ENCODE measurements around the gene CD302.
"Not testable (repeated sequence)": the region's sequence is repeated elsewhere in the genome, so short reads cannot be mapped to it uniquely, and the experiment has no call there.

CD302 gene

DNA sequence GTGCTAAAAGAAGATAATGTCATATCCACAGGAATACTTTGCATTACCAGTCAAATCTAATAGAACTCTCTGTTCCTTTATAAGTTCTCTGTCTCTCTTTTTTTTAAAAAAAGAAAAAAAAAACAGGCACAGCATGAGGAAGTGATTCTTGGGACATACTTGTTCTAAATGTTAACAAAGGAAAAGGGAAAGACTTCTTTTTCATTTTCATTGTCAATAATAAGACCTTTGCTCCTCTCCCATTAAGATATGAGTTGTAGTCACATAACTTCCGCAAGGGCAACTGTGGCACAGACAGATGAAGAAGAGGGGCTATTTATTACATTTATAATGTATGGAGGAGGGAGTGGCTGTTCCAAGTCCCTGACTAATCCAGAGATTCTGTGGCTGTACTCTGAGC lies 4.7 kb downstream of the CD302 start:
- no peak for DNase-seq (ENCODE audit: low read depth)

DNA sequence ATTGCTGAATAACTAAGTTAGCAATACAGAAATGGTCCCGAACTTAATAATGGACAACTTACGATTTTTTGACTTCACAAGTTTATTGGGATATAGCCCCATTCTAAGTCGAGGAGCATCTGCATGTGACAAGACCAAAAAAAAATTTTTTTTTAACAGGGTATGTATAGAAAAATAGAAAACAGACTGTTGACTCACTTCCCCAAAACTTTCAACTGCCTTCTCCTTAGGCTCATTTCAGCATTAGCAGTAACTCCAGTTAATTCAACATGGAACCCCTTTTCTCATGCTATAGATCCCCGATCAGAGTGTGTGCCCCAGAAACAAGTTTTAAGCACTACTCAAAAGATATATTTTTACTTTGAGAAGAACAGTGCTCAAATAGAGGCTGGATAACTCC lies 5.4 kb downstream of the CD302 start:
- DNase-seq (ENCODE audit: low read depth): no peak

DNA sequence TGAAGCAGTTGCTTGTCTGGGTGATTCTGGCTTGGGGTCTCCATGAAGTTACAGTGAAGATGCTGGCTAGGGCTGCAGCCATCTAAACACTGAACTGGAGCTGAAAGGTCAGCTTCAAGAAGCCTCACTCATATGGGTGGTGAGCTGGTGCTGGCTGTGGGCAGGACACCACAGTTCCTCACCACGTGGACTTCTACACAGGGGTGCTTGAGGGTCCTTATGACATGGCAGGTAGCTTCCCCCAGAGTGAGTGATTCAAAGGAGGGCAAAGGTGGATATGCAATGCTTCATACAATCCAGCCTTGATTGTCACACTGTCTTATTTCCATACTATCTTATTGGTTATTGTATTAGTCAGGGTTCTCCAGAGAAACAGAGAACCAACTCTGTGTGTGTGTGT lies 6.0 kb downstream of the CD302 start:
- no peak for DNase-seq (ENCODE audit: low read depth)

- DNase-seq (ENCODE audit: low read depth): no peak
Observed at GRCh38 chr2:159790323-159790722, 7.7 kb downstream of the CD302 start.

DNA sequence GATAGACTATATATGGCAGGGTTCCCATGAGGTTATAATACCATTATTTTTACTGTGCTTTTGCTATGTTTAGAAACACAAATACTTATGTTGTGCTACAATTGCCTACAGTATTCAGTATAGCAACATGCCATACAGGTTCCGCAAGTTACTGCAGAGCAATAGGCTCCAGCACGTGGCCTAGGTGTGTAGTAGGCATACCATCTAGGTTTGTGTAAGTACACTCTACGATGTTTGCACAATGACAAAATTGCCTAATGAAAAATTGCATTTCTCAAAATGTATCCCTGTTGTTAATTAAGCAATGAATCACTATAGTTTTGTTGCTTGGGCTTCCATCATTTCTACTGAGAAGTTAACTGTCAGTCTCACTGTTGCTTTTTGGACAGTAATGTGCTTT lies 9.8 kb downstream of the CD302 start:
- DNase-seq (ENCODE audit: low read depth): no peak

- DNase-seq (ENCODE audit: low read depth): not testable (repeated sequence)
Observed at GRCh38 chr2:159787647-159788046, 10.4 kb downstream of the CD302 start.

- DNase-seq (ENCODE audit: low read depth): no peak
Observed at GRCh38 chr2:159786938-159787337, 11.1 kb downstream of the CD302 start.

DNA sequence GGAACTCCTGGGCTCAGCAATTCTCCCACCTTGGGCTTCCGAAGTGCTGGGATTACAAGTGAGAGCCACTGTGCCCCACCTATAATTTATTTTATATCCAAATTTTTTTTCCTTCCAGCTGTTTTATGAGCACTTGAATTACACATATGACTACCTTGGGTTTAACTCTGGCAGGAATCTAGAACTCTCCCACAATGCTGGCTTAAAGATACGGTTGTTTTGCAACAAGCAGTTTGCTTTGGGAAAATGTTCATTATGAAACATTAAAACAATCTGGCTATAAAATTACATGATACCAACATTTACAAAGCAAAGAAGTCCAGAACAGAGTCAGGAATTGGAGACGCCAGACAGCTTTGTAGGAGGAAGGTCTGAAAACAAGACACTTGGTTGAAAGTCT lies 12.8 kb downstream of the CD302 start:
- DNase-seq (ENCODE audit: low read depth): no peak

DNA sequence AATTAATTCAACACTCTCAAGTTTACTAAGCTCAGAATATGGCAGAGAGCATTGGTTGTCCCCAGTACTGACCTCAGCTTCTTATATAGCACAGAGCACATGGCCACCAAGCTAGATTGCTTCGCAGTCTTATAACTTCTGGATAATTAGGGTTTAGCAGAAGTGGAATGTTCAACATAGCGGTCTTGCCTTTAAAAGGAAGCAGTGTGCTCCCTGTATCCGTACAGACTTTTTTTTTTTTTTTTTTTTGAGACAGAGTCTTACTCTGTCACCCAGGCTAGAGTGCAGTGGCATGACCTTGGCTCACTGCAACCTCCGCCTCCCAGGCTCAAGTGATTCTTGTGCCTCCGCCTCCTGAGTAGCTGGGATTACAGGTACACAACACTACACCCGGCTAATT lies 13.3 kb downstream of the CD302 start:
- not testable (repeated sequence) for DNase-seq (ENCODE audit: low read depth)

GRCh38 chr2:159783556-159783955 lies 14.5 kb downstream of the CD302 start:
- DNase-seq (ENCODE audit: low read depth): no peak

DNA sequence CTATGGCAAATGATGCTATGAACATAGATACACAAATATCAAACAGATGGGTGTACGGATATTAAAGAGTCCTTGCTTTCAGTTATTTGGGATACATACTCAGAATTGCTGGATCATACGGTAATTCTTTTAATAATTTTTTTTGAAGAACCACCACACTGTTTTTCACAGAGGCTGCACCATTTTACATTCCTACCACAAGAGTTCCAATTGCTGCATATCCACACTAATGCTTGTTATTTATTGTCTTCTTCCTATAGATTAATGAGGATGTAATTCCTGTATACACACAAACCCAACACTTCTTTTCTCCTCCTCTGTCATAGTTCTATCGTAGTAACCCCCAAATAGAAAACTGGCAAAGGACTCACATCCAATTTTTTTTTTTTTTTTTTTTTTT lies 21.7 kb downstream of the CD302 start:
- no peak for DNase-seq (ENCODE audit: low read depth)

DNA sequence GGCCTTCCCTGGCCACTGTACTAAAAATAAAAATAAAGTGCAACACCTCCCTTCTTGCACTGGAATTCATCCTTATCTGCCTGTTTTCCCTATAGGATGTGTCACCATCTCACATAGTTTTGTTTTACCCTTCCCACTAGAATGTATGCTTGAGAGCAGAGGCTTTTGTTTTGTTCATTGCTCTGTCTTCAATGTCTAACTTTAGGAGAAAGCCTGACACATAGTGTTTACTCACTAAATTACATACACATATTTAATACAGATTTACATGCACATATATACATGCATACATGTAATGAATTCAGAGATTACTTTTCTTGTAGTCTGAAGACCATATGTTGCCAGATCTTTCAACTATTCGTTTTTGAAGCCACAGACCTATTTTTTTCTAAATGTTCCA lies 23.0 kb downstream of the CD302 start:
- no peak for DNase-seq (ENCODE audit: low read depth)

DNA sequence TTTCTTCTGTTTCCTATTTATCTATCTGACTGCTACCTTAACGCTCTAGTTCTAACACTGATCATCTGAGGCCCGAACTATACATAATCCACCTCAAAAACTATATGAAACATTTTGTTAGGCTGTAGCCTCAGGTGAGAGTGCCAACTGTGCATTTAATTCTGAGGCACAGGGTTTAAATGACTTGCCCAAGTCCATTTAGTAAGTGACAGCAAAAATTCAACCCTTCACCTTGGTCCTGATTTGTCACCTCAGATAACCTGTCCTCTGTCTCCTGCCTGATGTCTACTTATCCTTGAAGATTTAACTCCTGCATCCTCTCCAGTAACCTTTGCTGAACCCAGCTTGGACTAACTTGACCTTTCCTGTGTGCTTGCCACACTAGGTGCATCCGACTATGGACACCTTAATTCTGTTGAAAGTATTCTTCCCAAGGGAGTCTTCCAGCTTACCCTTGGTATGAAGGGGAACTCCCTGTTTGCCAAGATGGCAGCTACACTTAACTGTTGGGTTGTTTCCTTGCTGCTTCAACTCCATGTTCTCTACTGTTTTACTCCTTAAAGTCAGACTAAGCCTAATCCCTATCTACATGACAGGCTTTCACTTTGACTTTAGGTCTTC lies 23.5 kb downstream of the CD302 start:
- DNase-seq (ENCODE audit: low read depth): no peak

- DNase-seq (ENCODE audit: low read depth): no peak
Observed at GRCh38 chr2:159773886-159774285, 24.1 kb downstream of the CD302 start.

DNA sequence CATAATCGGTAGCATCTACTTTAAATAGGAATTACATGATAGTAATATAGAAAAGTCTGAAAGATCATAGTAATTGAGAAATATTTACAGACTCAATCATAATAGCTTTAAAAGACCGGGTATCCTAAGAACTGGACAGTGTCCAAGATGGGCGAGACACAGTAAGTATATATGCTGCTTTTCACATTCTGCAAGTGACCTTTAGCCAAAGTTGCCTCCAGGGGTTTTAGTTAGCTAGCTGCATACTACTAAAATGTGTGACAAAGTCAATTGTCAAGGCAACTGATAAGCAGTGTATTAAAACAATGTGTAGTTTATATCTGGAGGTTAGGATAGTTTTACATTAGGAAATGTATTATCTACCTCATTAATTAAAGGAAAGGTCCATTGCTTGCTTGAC lies 24.6 kb downstream of the CD302 start:
- no peak for DNase-seq (ENCODE audit: low read depth)

DNA sequence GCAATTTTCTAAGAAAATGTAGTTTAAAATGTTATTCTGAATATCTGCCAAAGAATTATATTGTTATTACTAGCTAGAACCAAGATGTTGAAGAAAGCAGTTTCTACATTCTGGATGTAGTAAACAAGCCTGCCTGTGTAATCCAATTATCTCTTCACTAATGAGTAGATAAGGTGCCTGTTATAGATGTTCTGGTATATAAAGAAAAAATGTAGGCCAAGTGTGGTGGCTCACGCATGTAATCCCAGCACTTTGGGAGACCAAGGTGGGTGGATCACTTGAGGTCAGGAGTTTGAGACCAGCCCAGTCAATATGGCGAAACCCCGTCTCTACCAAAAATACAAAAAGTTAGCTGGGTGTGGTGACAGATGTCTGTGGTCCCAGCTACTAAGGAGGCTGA lies 28.9 kb downstream of the CD302 start:
- no peak for DNase-seq (ENCODE audit: low read depth)

GRCh38 chr2:159762075-159762474 lies 35.9 kb downstream of the CD302 start:
- no peak for DNase-seq (ENCODE audit: low read depth)

DNA sequence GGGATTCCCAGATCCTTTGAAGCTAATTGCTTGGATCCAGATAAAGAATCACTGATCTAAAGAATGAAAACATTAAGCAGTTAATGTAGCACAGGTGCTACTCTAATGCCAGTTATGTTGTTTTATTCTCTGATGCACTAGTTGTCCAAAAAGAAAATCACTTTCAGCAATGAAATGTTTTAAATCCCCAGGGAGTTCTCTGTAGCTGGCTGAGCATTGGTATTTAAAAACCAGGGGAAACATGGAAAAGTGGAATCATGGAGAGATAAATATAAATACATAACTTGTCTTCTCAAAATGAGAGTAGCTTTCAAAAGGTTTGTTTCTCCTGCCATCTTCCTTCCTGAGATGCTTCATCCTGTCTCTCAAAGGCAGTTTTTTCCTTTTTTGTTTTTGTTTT lies 37.7 kb downstream of the CD302 start:
- DNase-seq (ENCODE audit: low read depth): no peak

- no peak for DNase-seq (ENCODE audit: low read depth)
Observed at GRCh38 chr2:159759577-159759976, 38.4 kb downstream of the CD302 start.

GRCh38 chr2:159758686-159759085 lies 39.3 kb downstream of the CD302 start:
- DNase-seq (ENCODE audit: low read depth): no peak

DNA sequence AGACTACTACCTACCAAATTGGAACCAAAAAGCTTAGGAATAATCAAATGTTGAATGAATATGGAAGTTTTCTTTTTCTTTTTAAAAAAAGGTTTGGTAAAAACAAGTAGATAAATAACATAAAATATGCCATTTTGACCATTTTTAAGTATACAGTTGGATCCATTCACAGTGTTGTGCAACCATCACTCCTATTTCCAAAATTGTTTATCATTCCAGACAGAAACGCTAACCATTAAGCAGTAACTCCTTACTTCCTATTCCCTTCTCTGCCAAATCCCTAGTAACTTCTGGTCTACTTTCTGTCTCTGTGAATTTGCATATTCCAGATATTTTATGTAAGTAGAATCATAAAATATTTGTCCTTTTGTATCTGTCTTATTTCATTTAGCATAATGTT lies 39.8 kb downstream of the CD302 start:
- DNase-seq (ENCODE audit: low read depth): no peak

- DNase-seq (ENCODE audit: low read depth): no peak
Observed at GRCh38 chr2:159755788-159756187, 42.2 kb downstream of the CD302 start.

DNA sequence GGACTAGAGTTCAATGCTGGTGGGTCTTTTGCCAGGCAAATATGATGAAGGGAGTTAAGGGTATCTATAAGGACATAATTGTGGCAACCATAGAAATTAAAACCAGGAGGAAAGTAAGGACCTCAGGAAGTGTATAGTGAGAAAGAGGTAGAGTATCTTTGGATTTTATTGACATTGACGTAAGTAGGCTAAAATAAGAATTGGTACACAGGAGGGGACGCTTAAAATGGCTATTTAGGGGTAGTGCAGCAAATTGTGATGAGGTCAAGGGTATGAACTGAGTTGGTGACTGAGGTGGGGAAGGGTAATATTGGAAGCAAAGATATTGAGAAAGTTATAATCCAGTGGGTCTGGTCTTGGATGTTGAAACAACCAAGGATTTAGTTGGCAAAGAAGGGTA lies 43.0 kb downstream of the CD302 start:
- DNase-seq (ENCODE audit: low read depth): no peak

DNA sequence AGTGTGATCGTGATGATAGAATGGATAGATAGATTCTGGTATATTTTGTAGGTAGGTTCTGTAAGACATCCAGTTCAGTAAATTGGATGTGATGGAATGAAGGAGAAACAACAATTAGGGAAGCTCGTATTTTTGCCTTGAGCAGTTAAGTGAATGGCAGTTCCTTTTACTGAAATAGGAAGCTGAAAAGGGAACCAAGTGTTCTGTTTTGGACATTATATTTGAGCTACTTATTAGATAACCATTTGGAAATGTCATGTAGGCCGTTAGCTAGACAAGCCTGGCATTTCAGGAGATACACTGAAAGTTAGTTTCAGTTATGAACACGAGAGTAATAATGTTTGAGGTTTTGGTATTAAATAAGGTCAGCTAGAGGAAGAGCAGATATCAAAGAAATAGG lies 44.2 kb downstream of the CD302 start:
- DNase-seq (ENCODE audit: low read depth): no peak

DNA sequence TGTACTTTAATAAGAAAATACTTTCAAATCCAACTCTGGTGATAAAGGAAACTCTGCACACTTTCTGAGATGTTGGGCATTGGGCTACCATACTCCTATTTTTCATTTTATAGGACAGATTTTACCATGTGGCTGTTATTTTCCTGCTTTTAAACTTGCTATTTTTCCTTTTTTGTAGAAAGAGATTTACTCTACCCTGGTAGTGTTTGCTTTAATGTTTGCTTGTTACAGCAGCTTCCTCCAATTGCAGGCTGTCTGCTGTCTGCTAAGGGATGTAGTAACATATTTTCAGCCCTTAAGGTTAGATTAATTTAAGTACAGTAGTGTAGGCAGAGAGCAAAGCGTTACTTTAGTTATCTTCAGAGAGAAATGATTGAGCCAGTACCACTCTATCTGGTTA lies 47.1 kb downstream of the CD302 start:
- no peak for DNase-seq (ENCODE audit: low read depth)
